Endothelial cell of umbilical vein (primary cell): ENCODE results near the gene SPNS1.

Experiments
- CTCF ChIP-seq, 2 donors: IDR thresholded peaks; 1 replicate in 1 of 2; 2 replicates in 1 of 2; pipeline ENCODE4 v1.5.1; 2011; ENCODE audit warnings: low read length in 2 of 2, mild to moderate bottlenecking in 2 of 2, moderate library complexity in 2 of 2, control low read depth in 1 of 2, inconsistent platforms in 1 of 2, low read depth in 1 of 2; ENCODE audit not compliant: insufficient read depth in 1 of 2; ENCODE audit errors: extremely low read depth in 1 of 2
- GATA2 ChIP-seq: IDR thresholded peaks from 2 replicates; pipeline ENCODE4 v1.7.0; 2011; ENCODE audit warnings: low read depth, mild to moderate bottlenecking, moderate library complexity, mixed read lengths, low read length; ENCODE audit not compliant: insufficient read length, insufficient read depth

GRCh38 chr16:28964496-28964895, 10.1 kb upstream of the SPNS1 start:
- TF ChIP-seq CTCF (IDR thresholded peaks at IDR 0.05; ENCODE audit: extremely low read depth in 1 of 2, insufficient read depth in 1 of 2, low read depth in 1 of 2, low read length in 2 of 2) (no peak), GATA2 (no peak)
